HCT116 (cell line): ENCODE measurements around the gene RIMBP2. TPM values are rescaled to one million over a fixed set of nuclear protein-coding genes. Genes with fewer than 3 reads are reported as not detected.

Source experiments
- ATAC-seq: fragments of 200-7000 bp; cut with Tn5 transposase; 2 replicates; pipeline ENCODE4 v1.9.1; 2020; ENCODE audit warnings: mild to moderate bottlenecking, moderate library complexity
- BruUV-seq: library from RNA; stranded (reverse); fragments of 400-500 nt; replicated peaks from 2 replicates; lab custom pipeline; 2021; lab: Mats Ljungman, UMichigan
- CTCF ChIA-PET: fragments of 300-600 bp; sonication (Branson Sonifier 250); formaldehyde crosslinking; loops from one replicate; lab custom pipeline; 2021; ENCODE audit warnings: antibody characterized with exemption; lab: Charles Lee
- POLR2A ChIA-PET: fragments of 300-600, 350-600 bp; sonication (Branson Sonifier 250); formaldehyde crosslinking; loops from one replicate; lab custom pipeline; 2021; ENCODE audit warnings: antibody characterized with exemption; lab: Charles Lee
- RAD21 ChIA-PET, 2 experiments: fragments of 300-600 bp; sonication (Branson Sonifier 250); formaldehyde crosslinking; loops; one replicate each; lab custom pipeline; 2023; ENCODE audit warnings: low total read pairs in 2 of 2; ENCODE audit not compliant: uncharacterized antibody in 2 of 2, unreplicated experiment in 2 of 2, low non-redundant PET in 1 of 2; lab: Charles Lee
- DNase-seq: peaks from one replicate; pipeline ENCODE4 v3.0.0-alpha.2; 2010; ENCODE audit warnings: low read depth, low spot score
- H2AFZ ChIP-seq: fragments of 200-600 bp; shearing (Covaris generic), sonication (generic); 2 replicates; pipeline ENCODE4 v1.6.1; 2017; ENCODE audit warnings: low read depth, mixed run types, mixed read lengths, antibody characterized with exemption, low read length; ENCODE audit not compliant: poor library complexity, severe bottlenecking
- H3K27ac ChIP-seq: 2 replicates; pipeline ENCODE4 v1.5.1; 2012; ENCODE audit warnings: low read depth, low read length
- H3K27me3 ChIP-seq: fragments of 200-600 bp; sonication (generic); 2 replicates; pipeline ENCODE4 v1.6.1; 2016; ENCODE audit warnings: mixed run types, low read length, mixed read lengths; ENCODE audit not compliant: insufficient read depth
- H3K36me3 ChIP-seq, 2 experiments: fragments of 200-500 bp in 1 of 2; fragments of 200-600 bp in 1 of 2; sonication (Bioruptor generic) in 1 of 2; sonication (generic) in 1 of 2; 2 replicates each; pipeline versions ENCODE4 v1.5.1 to v1.6.1; 2014 to 2016; ENCODE audit warnings: low read length in 2 of 2, inconsistent platforms in 1 of 2, mixed read lengths in 1 of 2, mixed run types in 1 of 2; ENCODE audit not compliant: insufficient read depth in 2 of 2, control insufficient read depth in 1 of 2
- H3K4me1 ChIP-seq, 2 experiments: fragments of 200-600 bp in 1 of 2; sonication (generic) in 1 of 2; 2 replicates each; pipeline versions ENCODE4 v1.5.1 to v1.6.1; 2012 to 2017; ENCODE audit warnings: low read length in 2 of 2, inconsistent platforms in 1 of 2, mild to moderate bottlenecking in 1 of 2, mixed read lengths in 1 of 2, mixed run types in 1 of 2, moderate library complexity in 1 of 2; ENCODE audit not compliant: insufficient read depth in 2 of 2, control insufficient read depth in 1 of 2
- H3K4me2 ChIP-seq: fragments of 200-600 bp; sonication (generic); 2 replicates; pipeline ENCODE4 v1.6.1; 2017; ENCODE audit warnings: mixed run types, low read length, mixed read lengths
- H3K4me3 ChIP-seq, 2 experiments: fragments of 200-600 bp in 1 of 2; sonication (generic) in 1 of 2; replicated peaks in 1 of 2; 2 replicates each; pipeline ENCODE4 v1.5.1; 2011 to 2016; ENCODE audit warnings: low read length in 2 of 2, control low read depth in 1 of 2, low read depth in 1 of 2, mild to moderate bottlenecking in 1 of 2, mixed read lengths in 1 of 2, mixed run types in 1 of 2
- H3K79me2 ChIP-seq: fragments of 200-600 bp; sonication (generic); 2 replicates; pipeline ENCODE4 v1.6.1; 2017; ENCODE audit warnings: mild to moderate bottlenecking, mixed run types, low read length, moderate library complexity, mixed read lengths; ENCODE audit not compliant: insufficient read depth
- H3K9ac ChIP-seq: fragments of 200-600 bp; sonication (generic); 2 replicates; pipeline ENCODE4 v1.6.1; 2016; ENCODE audit warnings: low read length, mixed read lengths
- H3K9me2 ChIP-seq: fragments of 200-600 bp; sonication (generic), shearing (Covaris generic); 2 replicates; pipeline ENCODE4 v1.6.1; 2017; ENCODE audit warnings: mixed run types, mild to moderate bottlenecking, moderate library complexity; ENCODE audit not compliant: insufficient read depth
- H3K9me3 ChIP-seq, 2 experiments: fragments of 200-500 bp in 1 of 2; fragments of 200-600 bp in 1 of 2; sonication (Bioruptor generic) in 1 of 2; sonication (generic) in 1 of 2; 2 replicates each; pipeline ENCODE4 v1.6.1; 2014 to 2017; ENCODE audit warnings: low read length in 2 of 2, mixed read lengths in 2 of 2, inconsistent platforms in 1 of 2, low read depth in 1 of 2, mild to moderate bottlenecking in 1 of 2, mixed run types in 1 of 2, moderate library complexity in 1 of 2; ENCODE audit not compliant: control insufficient read depth in 1 of 2, insufficient read depth in 1 of 2
- H4K20me1 ChIP-seq: fragments of 200-600 bp; sonication (generic), shearing (Covaris generic); 2 replicates; pipeline ENCODE4 v1.6.1; 2017; ENCODE audit warnings: mixed run types, mild to moderate bottlenecking, moderate library complexity; ENCODE audit not compliant: insufficient read depth
- CEBPB ChIP-seq: IDR thresholded peaks from 2 replicates; pipeline ENCODE4 v1.6.1; 2012; ENCODE audit warnings: low read depth
- CTCF ChIP-seq, 3 experiments: fragments of 200-600 bp in 1 of 3; sonication (generic) in 1 of 3; IDR thresholded peaks in 2 of 3; conservative IDR thresholded peaks in 1 of 3; 2 replicates each; pipeline ENCODE4 v1.5.1; 2012 to 2017; ENCODE audit warnings: low read depth in 2 of 3, low read length in 2 of 3, antibody characterized with exemption in 1 of 3, borderline replicate concordance in 1 of 3, control low read depth in 1 of 3, mild to moderate bottlenecking in 1 of 3, mixed read lengths in 1 of 3, mixed run types in 1 of 3, moderate library complexity in 1 of 3; ENCODE audit not compliant: insufficient read depth in 1 of 3
- EGR1 ChIP-seq: IDR thresholded peaks from 2 replicates; pipeline ENCODE4 v1.6.1; 2012; ENCODE audit warnings: low read depth
- EZH2 ChIP-seq: fragments of 200-600 bp; sonication (generic); IDR thresholded peaks from 2 replicates; pipeline ENCODE4 v1.6.1; 2017; ENCODE audit warnings: antibody characterized with exemption, mixed run types
- EZH2phosphoT487 ChIP-seq: fragments of 200-600 bp; IDR thresholded peaks from 2 replicates; pipeline ENCODE4 v1.6.1; 2018; ENCODE audit warnings: antibody characterized with exemption, borderline replicate concordance
- FOSL1 ChIP-seq: IDR thresholded peaks from 2 replicates; pipeline ENCODE4 v1.6.1; 2012; ENCODE audit warnings: low read depth
- JUND ChIP-seq: IDR thresholded peaks from 2 replicates; pipeline ENCODE4 v1.6.1; 2012
- MAX ChIP-seq: IDR thresholded peaks from 2 replicates; pipeline ENCODE4 v1.6.1; 2012
- SIN3A ChIP-seq: IDR thresholded peaks from 2 replicates; pipeline ENCODE4 v1.6.1; 2012; ENCODE audit warnings: low read depth
- SP1 ChIP-seq: IDR thresholded peaks from 2 replicates; pipeline ENCODE4 v1.6.1; 2012; ENCODE audit warnings: low read depth
- ZNF274 ChIP-seq: fragments of 200-500 bp; sonication (Bioruptor generic); IDR thresholded peaks from 2 replicates; pipeline ENCODE4 v1.6.1; 2014; ENCODE audit warnings: mild to moderate bottlenecking, low read depth, low read length, inconsistent platforms
- intact Hi-C: fragments of 100-400 bp; cut with micrococcal nuclease; formaldehyde crosslinking; loops from 2 replicates; pipeline ENCODE4 v1.10.0; 2022
- total RNA-seq: library from RNA; stranded (reverse); gene quantifications from one replicate; pipeline ENCODE4 v1.2.1, GENCODE V29; 2021; ENCODE audit not compliant: unreplicated experiment

RIMBP2 gene
- total RNA-seq, 1 experiment from 2014 or later, result not detected

GRCh38 chr12:130436741-130437501 lies 279.2 kb downstream of the RIMBP2 start:
- ATAC-seq (no peak), DNase-seq (no peak)
- Histone ChIP-seq H3K4me3 (no peak overlapping the region), H3K9me2 (no peaks in the 10 kb centered on the region), H3K36me3 (no peaks in the 10 kb centered on the region), H3K9ac (no peak overlapping the region), H2AFZ (no peak overlapping the region), H3K4me1 (no peaks in the 10 kb centered on the region), H3K27ac (no peak overlapping the region), H3K27me3 (no peaks in the 10 kb centered on the region), H3K79me2 (no peaks in the 10 kb centered on the region), H3K9me3 (no peaks in the 10 kb centered on the region; a peak in 1 of 4 replicates), H4K20me1 (no peaks in the 10 kb centered on the region), H3K4me2 (no peak overlapping the region)
- TF ChIP-seq SP1, result no peak
- TF ChIP-seq EGR1, result no peak
- RAD21 ChIA-PET, result no interaction called here
- CTCF ChIA-PET, result no interaction called here
- POLR2A ChIA-PET, result no interaction called here
- intact Hi-C loops, result no loop called here
- no TSS peak for BruUV-seq

GRCh38 chr12:130435826-130436225 lies 280.3 kb downstream of the RIMBP2 start:
- Histone ChIP-seq H3K9me2 (no peaks in the 10 kb centered on the region), H3K36me3 (no peaks in the 10 kb centered on the region), H3K9me3 (no peaks in the 10 kb centered on the region), H3K4me1 (no peaks in the 10 kb centered on the region), H2AFZ (no peak overlapping the region), H3K4me3 (no peak overlapping the region), H3K27ac (no peak overlapping the region), H3K4me2 (no peak overlapping the region), H3K79me2 (no peaks in the 10 kb centered on the region), H3K9ac (no peak overlapping the region), H3K27me3 (no peaks in the 10 kb centered on the region), H4K20me1 (no peaks in the 10 kb centered on the region)
- DNase-seq (no peak), ATAC-seq (no peak)
- RAD21 ChIA-PET, result no interaction called here
- no TSS peak for BruUV-seq
- TF ChIP-seq JUND, result no peak
- no peak for TF ChIP-seq EZH2phosphoT487
- TF ChIP-seq FOSL1, result no peak
- TF ChIP-seq CEBPB, result no peak
- no peak for TF ChIP-seq CTCF (IDR thresholded peaks at IDR 0.05 in 2 of 3, conservative IDR thresholded peaks at IDR 0.05 in 1 of 3; ENCODE audit: borderline replicate concordance in 1 of 3, insufficient read depth in 1 of 3, low read depth in 2 of 3, low read length in 2 of 3)
- TF ChIP-seq SIN3A, result no peak
- no peak for TF ChIP-seq MAX
- no peak for TF ChIP-seq ZNF274
- no peak for TF ChIP-seq EZH2
- POLR2A ChIA-PET, result no interaction called here
- CTCF ChIA-PET, result no interaction called here
- intact Hi-C loops, result no loop called here
